ENCODE measurements around the gene RASGEF1C.

RASGEF1C gene

DNA sequence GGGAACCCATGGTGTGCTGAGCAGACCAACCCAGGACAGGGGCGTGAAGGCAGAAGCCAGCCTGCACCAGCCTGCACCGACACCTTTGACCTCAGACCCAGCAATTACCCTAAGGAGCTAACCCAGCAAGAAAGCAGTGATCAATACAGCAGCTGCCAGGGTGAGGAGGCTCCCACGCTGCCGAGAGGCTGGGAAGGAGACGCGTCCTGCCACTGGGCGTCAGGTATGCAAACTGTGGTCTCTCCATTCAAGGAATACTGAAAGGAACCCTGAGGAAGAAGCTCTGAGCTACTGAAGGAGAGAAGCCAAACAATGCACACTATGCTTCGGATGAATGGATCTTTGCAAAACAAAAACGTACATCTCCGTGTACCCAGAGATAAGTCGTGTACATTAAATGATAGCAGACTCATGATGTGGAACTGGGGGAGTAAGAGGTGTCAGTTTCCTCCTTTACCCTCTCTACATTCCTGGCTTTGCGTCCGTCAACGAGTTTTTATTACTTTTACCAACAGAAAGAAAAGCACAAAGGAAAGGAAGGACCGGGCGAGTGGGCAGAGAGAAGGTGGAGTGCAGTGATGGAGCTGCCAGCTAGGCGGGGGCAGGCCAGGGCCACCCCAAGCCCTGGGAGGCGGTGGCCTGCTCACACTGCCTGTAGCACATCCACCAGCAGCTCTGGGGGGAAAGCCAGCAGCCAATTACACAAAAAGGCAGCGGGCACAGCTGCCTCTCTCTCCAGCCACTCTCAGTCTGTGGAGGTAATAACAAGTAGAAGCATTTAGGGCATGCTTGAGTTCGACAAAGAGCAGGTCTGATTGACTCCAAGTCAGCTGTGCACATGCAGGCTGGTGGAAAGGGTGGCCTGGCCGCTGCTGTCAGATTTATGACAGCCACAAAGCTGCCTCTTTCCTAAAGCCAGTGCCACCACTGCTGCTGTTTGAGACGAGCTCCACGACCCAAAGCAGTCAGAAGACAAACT, 29.3 kb downstream of the RASGEF1C start:
- no peak for DNase-seq

DNA sequence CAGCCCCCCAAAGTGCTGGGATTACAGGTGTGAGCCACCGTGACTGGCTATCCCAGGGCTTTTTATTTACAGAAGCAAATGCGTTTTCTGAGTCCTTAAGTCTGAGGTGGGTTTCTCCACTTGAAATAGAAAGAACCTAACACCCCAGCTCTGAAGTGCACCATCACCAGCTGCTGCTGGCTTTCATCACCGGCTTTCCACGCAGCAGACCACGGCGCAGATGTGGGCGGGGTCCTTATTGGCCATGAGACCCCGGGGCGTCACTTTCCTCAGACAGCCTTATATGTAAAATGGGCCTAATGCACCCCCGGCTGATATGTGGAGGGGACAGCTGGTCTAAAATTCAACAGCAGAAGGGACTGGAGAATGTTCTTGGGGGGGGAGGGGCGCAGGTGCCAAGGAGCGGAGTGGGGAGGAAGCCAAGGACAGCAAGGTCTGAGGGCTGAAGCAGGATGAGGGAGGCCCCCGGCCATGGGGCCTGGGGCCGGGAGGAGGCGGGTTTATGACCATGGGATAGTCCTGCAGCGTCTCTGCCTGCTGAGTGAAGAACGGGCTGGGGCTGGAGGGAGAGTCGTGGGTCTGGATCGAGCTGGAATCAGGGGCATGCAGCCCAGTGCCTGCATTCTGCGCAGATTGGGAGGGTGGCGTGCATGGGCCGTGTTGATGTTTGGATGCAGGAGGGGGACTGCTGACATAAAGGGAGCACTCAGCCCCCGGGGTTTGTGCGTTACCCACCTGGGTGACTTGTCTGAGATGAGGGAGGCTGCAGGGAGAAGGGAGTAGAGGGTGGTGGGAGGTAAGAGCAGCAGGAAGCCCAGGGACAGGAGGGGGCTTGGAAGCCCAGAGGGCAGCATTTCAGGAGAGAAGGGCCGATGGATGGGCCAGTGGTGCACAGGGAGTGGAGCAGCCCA, 30.2 kb downstream of the RASGEF1C start:
- DNase-seq: no peak

DNA sequence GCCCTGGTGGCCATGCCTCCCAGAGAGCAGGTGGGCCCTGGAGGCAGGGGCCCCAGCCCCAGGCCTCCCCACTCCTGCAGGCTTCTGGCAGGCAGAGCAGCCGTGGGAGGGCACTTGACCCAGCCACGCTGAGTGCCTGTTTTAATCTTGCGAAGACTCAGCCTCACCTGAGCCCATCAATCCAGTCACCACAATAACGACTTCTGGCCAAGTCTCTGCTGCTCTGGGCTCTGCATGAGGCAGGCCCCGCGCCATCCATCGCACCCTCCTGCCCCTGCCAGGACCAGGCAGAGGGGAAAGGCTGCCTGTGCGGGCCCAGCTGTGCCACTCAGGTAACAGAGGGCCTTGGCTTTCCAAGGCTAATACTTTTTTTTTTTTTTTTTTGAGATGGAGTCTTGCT, 32.8 kb downstream of the RASGEF1C start:
- no peak for DNase-seq

DNA sequence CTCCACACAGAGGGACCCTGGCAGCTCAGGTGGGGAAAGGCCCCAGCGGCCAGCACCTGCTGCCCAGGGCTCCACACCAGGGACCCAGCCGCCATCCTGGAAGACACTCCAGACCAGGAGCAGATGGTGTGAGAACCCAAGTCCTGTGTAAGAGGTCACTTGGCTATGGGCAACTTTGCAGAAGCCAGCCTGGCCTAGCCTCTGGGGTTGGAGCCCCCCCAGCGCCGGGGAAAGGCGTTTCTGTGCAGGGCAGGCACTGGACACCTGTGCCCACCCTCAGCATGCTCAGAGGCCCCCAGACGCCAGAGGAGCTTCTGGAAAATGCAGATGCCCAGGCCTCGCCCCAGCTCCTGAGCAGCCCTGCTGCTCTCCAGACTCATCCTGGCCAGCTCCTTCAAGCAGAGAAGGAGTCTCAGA, 34.0 kb downstream of the RASGEF1C start:
- DNase-seq: no peak

DNA sequence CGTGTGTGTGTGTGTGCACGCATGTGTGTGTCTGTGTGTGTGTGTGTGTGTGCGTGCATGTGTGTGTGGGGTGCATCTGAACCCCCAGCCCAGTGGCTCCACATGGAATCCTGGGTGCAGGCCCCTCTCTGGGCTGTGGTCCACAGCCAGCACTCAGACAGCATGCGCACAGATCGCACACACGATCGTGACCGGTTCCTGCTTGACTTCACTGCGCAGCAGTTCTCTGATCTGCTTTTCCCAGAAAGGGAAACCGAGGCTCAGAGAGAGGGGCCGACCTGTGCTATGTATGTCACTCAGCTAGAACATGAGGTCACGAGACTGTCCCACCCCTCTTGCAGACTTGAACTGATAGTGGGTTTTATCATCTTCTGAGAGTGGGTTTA, 34.4 kb downstream of the RASGEF1C start:
- DNase-seq: no peak

DNA sequence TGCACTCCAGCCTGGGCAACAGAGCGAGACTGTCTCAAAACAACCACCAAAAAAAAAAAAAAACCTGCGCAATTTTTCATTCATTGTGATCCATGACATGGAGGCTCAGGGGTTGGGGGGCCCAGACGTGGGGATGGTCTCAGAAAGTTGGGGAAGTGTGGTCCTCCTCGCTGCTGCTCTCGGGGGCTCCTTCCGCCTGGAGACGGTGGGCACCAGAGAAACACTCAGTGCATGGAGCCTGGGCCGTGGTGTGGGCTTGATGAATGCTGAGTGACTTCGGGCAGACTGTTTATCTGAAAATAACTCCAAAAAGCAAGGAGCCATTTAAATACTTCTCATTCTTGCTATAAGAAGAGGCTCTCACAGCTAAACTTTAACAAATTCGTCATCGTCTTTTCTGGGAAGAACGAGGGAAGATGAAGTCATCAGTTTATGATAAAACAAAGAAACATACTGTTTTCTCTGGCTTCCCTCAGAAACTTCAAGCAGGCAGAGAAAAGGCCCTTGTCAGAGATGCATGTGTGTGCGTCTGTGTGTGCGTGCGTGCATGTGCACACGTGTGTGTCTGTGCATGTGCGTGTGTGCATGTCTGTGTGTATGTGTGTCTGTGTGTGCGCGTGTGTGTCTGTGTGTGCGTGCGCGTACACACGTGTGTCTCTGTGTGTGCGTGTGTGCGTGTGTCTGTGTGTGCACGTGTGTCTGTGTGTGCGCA, 35.0 kb downstream of the RASGEF1C start:
- peak; percentile 8 for DNase-seq

DNA sequence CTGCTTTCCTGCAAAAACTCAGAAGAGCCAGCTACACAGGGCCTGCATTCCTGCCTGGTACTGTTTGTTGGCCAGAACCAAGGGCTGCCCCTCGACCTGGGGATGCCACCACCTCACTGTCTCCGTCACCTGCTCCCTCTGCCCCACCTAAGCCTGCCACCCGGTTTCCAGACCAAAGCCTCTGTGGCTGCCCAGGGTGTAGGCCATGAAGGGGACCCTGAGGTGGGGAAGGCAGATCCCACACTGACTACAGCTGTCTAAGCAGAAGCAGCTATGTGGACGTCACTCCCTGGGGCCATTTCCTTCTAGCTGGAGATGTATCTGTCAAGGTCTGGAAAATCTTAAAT, 35.8 kb downstream of the RASGEF1C start:
- DNase-seq: no peak

DNA sequence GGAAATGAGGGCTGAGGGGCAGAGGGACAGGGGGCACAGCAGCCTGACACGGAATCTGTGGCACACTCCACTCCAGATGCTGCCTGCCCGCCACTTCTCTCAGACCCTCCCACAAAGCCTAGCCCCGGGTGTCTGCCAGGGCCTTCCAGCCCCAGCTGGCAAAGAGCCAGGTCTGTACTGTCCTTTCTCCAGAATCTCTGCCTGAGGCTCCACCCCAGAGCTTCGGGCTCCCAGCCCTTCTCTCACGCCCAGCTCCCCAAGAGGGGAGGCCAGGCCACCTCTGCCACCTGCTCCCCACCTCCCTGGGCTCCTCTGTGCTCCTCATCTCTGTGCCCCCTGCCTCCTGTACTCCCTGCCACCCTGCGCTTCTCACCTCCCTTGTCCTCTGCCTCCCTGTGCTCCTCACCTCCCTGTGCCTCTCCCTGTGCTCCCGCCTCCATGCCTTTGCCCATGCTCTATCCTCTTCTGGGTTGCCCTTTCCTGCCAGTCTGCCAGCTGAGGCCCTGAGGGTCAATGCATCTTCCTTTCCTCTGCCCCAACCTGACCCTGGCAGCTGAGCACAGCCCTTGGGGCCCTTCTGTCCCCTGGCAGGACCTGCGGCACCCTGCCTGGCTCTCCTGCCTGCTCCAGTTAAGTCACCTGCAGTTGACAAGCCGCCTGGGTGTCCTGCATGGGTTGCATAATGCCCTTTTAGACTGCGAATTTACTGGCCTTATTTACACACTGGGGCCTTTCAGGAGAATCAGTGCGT, 36.4 kb downstream of the RASGEF1C start:
- peak; percentile 3 for DNase-seq

DNA sequence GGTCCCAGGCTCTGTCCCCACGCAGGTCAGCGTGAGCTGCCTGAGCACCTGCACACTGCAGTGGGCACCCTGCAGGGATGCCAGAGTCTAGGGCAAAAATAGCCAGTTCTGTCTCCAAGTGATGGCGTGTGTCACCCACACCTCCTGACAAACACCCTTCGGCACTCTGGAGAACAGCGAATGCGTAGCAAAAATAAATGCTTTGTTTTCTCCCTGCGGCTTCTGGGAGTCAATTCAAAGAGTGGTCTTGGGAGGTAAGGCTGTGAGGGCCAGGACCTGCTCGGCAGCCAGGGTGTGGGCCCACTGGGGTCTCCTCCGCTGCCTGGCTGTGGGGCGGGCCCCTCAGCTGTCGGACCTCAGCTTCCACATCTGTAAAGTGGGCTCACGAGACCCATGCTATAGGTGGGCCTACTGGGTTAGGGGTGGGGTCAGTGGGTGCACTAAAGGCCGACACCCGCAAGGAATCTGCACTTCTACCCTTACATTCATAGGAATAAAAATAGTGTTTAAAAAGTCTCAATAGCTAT, 37.4 kb downstream of the RASGEF1C start:
- DNase-seq: no peak

DNA sequence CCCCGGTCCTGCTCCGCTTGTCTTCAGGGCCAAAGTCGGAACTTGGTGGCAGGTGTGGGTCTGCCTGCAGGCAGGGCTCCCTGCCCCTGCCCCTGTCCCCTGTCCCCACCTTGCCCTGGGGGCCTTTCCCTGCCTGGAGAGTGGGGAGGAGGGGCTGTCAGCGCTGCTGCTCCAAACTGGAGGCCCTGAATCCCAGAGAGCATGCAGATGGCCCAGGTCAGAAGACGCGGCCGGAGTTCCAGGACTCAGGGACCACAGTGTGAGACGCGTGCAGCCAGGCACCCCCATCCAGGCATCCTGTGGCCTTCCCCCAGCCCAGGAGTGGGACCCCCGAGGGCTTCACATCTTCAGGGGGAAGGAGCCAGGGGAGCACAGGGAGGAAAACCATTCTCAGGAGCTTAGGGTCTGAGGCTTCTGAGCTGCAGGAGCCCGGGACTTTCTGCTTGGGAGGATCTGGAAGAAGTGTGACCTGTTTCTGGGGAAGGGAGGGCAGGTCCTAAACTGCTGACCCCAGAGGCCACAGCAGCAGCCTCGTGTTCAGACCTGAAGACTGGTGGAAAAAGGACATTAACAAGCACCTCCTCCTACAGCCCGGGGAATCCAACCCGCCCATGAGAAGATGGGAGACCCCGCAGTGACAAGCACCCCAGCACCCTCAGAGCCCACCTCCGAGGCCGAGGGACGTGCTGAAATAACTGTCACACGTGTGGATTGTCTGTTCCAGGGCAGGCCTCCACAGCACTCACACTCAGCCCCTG, 38.0 kb downstream of the RASGEF1C start:
- no peak for DNase-seq

DNA sequence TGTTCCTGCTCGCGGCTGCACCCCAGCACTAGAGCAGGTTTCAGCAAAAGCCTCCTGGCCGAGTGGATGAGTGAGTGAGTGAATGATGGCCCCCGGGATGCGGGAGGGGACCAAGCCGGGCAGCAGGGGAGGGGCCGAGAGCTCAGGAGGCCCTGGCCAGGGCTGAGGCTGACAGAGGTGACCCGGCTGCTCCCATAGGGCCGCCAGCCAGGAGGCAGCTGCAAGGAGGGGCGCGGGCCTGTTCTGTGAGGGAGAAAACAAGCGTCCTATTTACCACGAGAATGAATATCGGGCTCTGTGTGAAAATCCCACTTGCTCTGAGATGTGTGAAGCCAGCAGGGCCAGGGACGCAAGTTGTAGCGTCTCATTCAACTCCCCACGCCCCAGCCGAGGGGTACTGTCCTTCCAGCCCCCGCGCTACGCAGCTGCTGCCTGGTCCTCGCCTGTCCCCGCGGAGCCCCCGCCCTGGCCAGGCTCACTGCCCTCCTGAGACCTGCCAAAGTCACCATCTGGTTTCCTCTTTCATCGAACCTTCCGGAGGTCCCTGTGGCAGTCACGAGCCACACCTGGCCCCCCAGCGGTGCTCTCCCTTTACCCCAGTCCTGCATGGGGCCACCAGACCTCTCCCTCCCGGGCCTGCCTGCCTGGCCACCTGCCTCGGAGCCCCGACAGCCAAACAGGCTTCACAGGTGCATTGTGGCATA, 38.8 kb downstream of the RASGEF1C start:
- DNase-seq: no peak

DNA sequence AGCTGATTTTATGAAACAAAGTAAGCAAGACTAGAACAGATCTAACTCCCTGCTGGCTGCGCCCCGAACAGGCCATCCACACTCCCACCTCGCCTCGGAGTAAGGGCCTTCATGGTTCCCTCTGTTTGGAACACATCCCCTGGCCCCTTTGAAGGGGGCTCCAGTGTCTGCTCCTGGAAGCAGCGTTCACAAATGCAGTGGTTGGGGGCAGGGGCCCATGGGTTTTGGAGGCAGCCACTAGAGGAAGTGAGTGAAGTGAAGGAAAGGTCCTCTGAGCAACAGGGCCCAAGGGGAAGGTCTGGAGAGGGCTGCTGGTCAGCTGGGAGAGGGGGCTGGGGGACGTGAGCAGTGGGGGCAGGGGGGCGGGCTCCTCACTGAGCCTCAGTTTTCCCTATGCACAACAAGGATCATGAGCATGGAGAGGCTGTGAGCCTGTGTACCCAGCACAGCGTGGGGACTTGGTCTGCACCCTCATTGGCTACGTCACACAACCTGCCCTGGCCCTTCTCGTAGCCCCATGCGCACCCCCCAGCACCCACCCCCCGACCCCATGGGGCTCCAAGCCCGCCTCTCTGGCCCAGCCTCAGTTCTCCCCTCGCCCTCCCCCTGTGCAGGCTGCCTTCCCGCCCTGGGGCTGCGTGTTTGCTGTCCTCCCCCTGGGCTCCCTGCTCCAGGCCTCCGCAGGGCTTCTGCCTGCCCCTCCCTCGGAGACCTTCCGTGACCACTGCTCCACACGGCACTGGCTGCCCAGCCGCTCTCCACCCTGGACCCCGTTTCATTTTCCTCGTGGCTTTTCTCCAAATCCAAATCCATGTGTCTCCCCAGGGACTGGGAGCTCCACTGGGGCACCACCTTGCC, 39.5 kb downstream of the RASGEF1C start:
- no peak for DNase-seq

DNA sequence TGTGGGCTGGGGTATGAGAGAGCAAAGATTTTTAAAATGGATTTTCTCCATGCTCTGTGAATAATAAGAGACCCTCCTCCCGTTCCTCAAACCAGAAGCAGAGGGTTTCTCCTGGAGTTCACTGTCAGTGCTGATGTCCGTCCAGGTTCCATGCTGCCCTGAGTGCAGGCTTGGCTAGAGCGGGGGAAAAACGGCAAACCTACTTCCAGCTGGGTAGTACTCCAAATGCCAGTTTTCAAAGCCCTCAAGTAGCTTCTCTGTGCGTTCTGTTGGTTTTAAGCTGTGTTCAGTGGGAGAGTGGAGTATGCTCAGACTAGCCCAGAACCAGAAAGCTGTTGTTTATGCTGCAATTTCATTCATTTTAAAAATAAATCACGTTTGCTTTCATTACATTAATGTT, 40.3 kb downstream of the RASGEF1C start:
- DNase-seq: no peak

DNA sequence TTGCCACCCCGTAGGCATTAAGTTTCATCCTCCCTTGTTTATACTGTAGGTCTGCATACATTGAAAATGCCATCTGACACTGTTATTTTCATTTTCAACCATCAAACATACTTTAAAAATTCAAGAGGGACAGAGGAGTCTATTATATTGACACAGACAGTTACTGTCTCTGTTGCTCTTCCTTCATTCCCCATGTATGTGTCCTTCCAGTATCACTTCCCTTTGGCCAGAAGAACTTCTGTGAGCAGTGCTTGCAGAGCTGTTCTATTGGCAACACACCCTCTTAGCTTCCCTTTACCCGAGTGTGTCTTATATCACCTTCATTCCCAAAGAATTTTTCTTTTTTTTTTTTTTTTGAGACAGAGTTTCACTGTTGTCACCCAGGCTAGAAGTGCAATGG, 42.8 kb downstream of the RASGEF1C start:
- DNase-seq: no peak

DNA sequence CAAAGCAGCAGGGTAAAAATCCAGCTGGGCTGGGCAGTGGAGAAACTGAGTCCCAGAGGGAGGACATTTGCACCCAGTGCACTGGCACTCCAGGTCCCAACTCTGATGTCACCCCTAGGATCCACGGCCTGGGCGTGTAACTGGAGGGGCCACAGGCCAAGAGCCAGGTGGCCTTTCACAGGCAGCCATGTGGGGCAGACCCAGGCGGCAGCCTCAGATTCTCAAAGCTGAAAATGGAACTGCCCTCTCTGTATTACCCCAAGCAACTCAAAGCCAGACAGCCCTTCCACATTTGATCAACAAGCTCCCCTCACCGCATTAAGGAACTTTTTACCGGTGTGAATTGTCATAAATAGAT, 46.7 kb downstream of the RASGEF1C start:
- no peak for DNase-seq

DNA sequence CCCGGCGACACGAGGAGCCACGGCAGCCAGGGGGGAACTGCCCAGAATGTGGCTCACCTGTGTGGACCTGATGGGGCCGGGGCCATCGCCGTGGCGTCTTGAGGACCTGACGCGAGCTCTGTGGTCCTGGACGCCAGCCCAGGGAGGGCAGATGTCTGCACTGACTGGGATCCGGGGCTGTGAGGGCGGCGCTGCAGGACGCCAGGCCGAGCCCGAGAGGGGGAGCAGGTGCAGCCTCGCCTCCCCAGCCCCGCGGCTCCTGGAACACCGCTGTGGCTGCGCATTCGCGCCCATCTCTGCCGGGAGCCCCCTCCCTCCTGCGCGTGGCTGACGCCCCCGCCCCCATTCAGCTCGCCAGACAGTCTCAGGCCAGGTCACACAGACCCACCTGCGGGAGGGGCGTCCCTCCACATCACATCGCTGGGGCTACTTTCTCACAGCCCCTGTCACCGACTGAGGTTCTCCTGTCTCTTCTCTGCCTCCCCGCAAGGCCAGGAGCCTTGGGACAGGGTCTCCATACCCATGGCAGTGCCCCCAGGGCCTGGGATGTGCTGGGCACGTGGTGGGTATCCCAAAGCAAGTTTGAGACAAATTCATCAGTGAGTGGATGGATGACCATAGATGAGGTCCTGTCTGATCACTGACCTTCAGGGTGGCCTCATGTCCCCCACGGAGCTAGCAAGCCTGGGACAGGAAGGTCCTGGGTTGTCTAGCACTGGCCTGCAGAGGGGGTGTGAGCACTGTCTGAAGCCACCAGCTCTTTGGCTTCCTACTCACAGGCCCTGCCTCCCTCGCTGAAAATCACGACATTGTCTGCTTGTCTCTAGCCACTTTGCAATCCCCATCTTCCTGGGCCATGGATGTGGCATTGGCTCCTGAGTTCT, 47.3 kb downstream of the RASGEF1C start:
- DNase-seq: no peak

DNA sequence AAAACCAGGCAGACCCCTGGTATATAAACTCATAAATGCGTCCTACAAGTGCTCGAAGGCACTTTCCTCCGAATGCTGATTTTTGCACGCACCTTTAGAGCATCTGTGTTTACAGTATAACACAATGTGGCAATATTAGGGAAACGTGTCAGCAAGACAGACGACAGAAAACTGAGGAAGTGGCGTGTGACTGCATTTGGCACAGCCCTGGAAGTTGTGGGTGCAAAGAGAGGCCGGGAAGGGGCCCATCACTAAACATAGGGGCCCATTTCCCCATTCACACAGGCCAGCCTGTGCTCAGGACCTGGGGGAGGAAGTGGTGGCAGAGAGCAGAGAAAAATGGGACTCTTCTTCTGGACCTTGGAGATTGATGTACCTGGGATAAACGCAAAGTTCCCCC, 48.2 kb downstream of the RASGEF1C start:
- DNase-seq: no peak

DNA sequence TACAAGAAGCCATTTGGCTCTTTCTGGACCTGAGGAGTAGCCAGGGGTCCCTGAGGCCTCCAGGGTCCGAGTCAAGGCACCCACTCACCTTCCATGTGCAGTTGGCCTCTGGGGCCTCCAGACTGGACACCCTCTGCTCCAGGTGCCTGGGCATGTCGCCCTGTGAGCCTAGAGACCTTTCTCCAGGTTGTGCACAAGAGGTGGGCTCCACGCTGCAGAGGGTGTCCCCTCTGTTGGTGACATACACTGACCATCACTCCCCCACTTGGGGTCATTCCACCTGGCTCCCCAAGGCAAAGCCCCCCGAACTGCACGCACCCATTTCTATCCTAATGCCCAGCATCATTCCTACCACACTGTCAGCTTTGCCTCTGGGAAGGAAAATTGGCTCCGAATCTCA, 48.8 kb downstream of the RASGEF1C start:
- DNase-seq: no peak

DNA sequence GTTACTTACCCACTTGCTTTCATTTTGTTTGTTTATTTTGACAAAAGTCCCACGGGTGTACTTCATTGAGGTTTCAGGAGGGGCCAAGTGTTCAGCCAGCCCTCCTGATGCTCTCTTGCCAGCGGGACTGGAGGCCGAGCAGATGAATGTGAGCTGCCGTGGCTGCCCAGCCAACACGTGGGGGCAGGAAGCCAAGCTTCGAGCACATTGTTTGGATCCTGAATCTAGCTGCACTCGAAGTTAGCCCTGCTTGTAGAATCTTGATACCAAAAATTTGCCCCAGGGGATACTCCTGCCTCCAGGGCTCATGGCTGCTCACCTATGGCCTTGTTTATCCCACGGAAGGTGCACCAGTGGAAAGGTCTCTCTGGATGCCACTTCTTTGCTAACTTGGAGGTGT, 49.3 kb downstream of the RASGEF1C start:
- no peak for DNase-seq

All from fibroblast of skin of right biceps (primary cell).